K562 (cell line): Measurements from ENCODE around the gene PARP14. TPM values are rescaled to one million over a fixed set of nuclear protein-coding genes. Genes with fewer than 3 reads are reported as not detected.

Experiments used
- ATAC-seq: fragments of 200-7000 bp; cut with Tn5 transposase; 3 replicates; pipeline ENCODE4 v1.9.1; 2020; ENCODE audit warnings: moderate library complexity
- BruUV-seq: library from RNA; stranded (reverse); fragments of 400-500 nt; replicated peaks from 2 replicates; lab custom pipeline; 2021; lab: Mats Ljungman, UMichigan
- CTCF ChIA-PET: fragments of 300-600 bp; formaldehyde crosslinking; extraction: SDS; loops from one replicate; lab custom pipeline; 2021; ENCODE audit warnings: low intra/inter-chr PET ratio; lab: Yijun Ruan, JAX
- POLR2A ChIA-PET: fragments of 300-600, 350-650 bp; sonication (Branson Sonifier 250); formaldehyde crosslinking; extraction: SDS; loops from one replicate; lab custom pipeline; 2021; ENCODE audit warnings: antibody characterized with exemption, inconsistent platforms; lab: Yijun Ruan, JAX
- DNase-seq, 4 experiments: peaks; one replicate each; pipeline versions ENCODE4 v3.0.0 to v3.0.0-alpha.2; 2011 to 2018; ENCODE audit warnings: low spot score in 3 of 4, mixed read lengths in 3 of 4; ENCODE audit errors: extremely low read depth in 1 of 4
- FAIRE-seq: peaks from 2 replicates; lab custom pipeline; 2011; peaks lifted over from hg19 to GRCh38; lab: Jason Lieb, UNC
- H2AFZ ChIP-seq: 2 replicates; pipeline ENCODE4 v1.6.0; 2011; ENCODE audit warnings: low read depth, low read length, control low read depth, inconsistent platforms
- H3K27ac ChIP-seq: fragments of 200-600 bp; 3 replicates; pipeline ENCODE4 v1.8.0; 2011; ENCODE audit warnings: low read depth, mild to moderate bottlenecking, control low read depth, inconsistent platforms, low read length, moderate library complexity, mixed read lengths; ENCODE audit errors: extremely low read depth
- H3K27me3 ChIP-seq, 2 experiments: fragments of 300-600 bp in 1 of 2; 2 replicates in 1 of 2; 3 replicates in 1 of 2; pipeline versions ENCODE4 v1.6.0 to v1.8.0; 2011; ENCODE audit warnings: inconsistent platforms in 2 of 2, low read length in 2 of 2, mild to moderate bottlenecking in 1 of 2, mixed read lengths in 1 of 2, moderate library complexity in 1 of 2; ENCODE audit not compliant: control insufficient read depth in 2 of 2, insufficient read depth in 2 of 2
- H3K36me3 ChIP-seq: fragments of 300-600 bp; 3 replicates; pipeline ENCODE4 v1.8.0; 2011; ENCODE audit warnings: mild to moderate bottlenecking, low read length, inconsistent platforms; ENCODE audit not compliant: control insufficient read depth, insufficient read depth
- H3K4me1 ChIP-seq, 2 experiments: fragments of 200-600 bp in 1 of 2; replicated peaks in 1 of 2; 2 replicates in 1 of 2; 3 replicates in 1 of 2; pipeline versions ENCODE4 v1.5.1 to v1.8.0; 2011; ENCODE audit warnings: inconsistent platforms in 2 of 2, low read length in 2 of 2, mild to moderate bottlenecking in 1 of 2, mixed read lengths in 1 of 2, moderate library complexity in 1 of 2; ENCODE audit not compliant: control insufficient read depth in 2 of 2, insufficient read depth in 2 of 2
- H3K4me2 ChIP-seq: 2 replicates; pipeline ENCODE4 v1.6.1; 2011; ENCODE audit warnings: low read length, control low read depth, inconsistent platforms, mixed read lengths; ENCODE audit not compliant: insufficient read depth
- H3K4me3 ChIP-seq: fragments of 200-600 bp; sonication (generic), shearing (Covaris generic); 2 replicates; pipeline ENCODE4 v1.5.1; 2016; ENCODE audit warnings: control low read depth, inconsistent platforms
- H3K79me2 ChIP-seq: fragments of 200-600 bp; 3 replicates; pipeline ENCODE4 v1.8.0; 2011; ENCODE audit warnings: low read length, inconsistent platforms; ENCODE audit not compliant: control insufficient read depth, insufficient read depth
- H3K9ac ChIP-seq, 2 experiments: 2 replicates each; pipeline versions ENCODE4 v1.6.0 to v1.6.1; 2011; ENCODE audit warnings: low read depth in 2 of 2, low read length in 2 of 2, control low read depth in 1 of 2, inconsistent platforms in 1 of 2, mild to moderate bottlenecking in 1 of 2, mixed read lengths in 1 of 2; ENCODE audit not compliant: insufficient read depth in 1 of 2
- H3K9me1 ChIP-seq: one replicate; pipeline ENCODE4 v1.6.0; 2011; ENCODE audit warnings: inconsistent platforms, mild to moderate bottlenecking, low read length, moderate library complexity; ENCODE audit not compliant: control insufficient read depth, insufficient read depth
- H3K9me3 ChIP-seq: replicated peaks from 2 replicates; pipeline ENCODE4 v1.5.1; 2011; ENCODE audit warnings: low read depth, low read length, inconsistent platforms; ENCODE audit not compliant: control insufficient read depth, insufficient read depth
- H4K20me1 ChIP-seq: replicated peaks from 2 replicates; pipeline ENCODE4 v1.6.1; 2011; ENCODE audit warnings: low read length, inconsistent platforms, mixed read lengths; ENCODE audit not compliant: control insufficient read depth, insufficient read depth
- E2F3 ChIP-seq: fragments of 250-450 bp; sonication (Bioruptor Pico); IDR thresholded peaks from 2 replicates; pipeline ENCODE4 v1.4.0; 2020; ENCODE audit warnings: mild to moderate bottlenecking
- HDAC1 ChIP-seq, 2 experiments: fragments of 450-650 bp; IDR thresholded peaks; 2 replicates each; pipeline ENCODE4 v1.6.1; 2016 to 2017; ENCODE audit warnings: inconsistent platforms in 1 of 2, mild to moderate bottlenecking in 1 of 2, moderate library complexity in 1 of 2
- HNRNPH1 ChIP-seq: fragments of 200-400 bp; formaldehyde crosslinking; optimal IDR thresholded peaks from 2 replicates; pipeline ENCODE3; 2017; ENCODE audit warnings: low read depth, mild to moderate bottlenecking, low read length, moderate library complexity
- IFI16 ChIP-seq: fragments of 250-450 bp; sonication (Bioruptor Pico); IDR thresholded peaks from 2 replicates; pipeline ENCODE4 v2.1.2; 2022; ENCODE audit warnings: mild to moderate bottlenecking, inconsistent platforms
- KDM1A ChIP-seq, 2 experiments: fragments of 450-650 bp; IDR thresholded peaks; 2 replicates each; pipeline ENCODE4 v1.6.1; 2016; ENCODE audit warnings: mild to moderate bottlenecking in 2 of 2
- LARP7 ChIP-seq: fragments of 450-650 bp; IDR thresholded peaks from 2 replicates; pipeline ENCODE4 v1.6.1; 2016
- MED1 ChIP-seq: sonication (generic); formaldehyde crosslinking; IDR thresholded peaks from 2 replicates; pipeline ENCODE4 v1.8.1; 2023; ENCODE audit warnings: missing genetic modification reagents, borderline replicate concordance
- MTA3 ChIP-seq: fragments of 450-650 bp; formaldehyde crosslinking; IDR thresholded peaks from 2 replicates; pipeline ENCODE4 v1.6.1; 2017; ENCODE audit warnings: mild to moderate bottlenecking, borderline replicate concordance
- PYGO2 ChIP-seq: fragments of 450-650 bp; IDR thresholded peaks from 2 replicates; pipeline ENCODE4 v1.6.1; 2016; ENCODE audit warnings: mild to moderate bottlenecking, missing genetic modification characterization, moderate library complexity, missing compliant biosample characterization
- SIN3A ChIP-seq, 2 experiments: fragments of 150-350 bp in 1 of 2; IDR thresholded peaks; 2 replicates each; pipeline ENCODE4 v1.6.1; 2011 to 2016; ENCODE audit warnings: borderline replicate concordance in 2 of 2, low read depth in 2 of 2, low read length in 2 of 2, mild to moderate bottlenecking in 2 of 2, moderate library complexity in 2 of 2; ENCODE audit not compliant: control insufficient read depth in 1 of 2
- STAG1 ChIP-seq: sonication (generic); formaldehyde crosslinking; IDR thresholded peaks from 2 replicates; pipeline ENCODE4 v1.5.0; 2020; ENCODE audit warnings: missing genetic modification reagents, borderline replicate concordance
- TAF1 ChIP-seq: IDR thresholded peaks from 2 replicates; pipeline ENCODE4 v1.6.1; 2011; ENCODE audit warnings: mild to moderate bottlenecking, low read length, moderate library complexity; ENCODE audit not compliant: insufficient read depth, control insufficient read depth, severe bottlenecking; ENCODE audit errors: extremely low read depth
- XRCC4 ChIP-seq: IDR thresholded peaks from one replicate; pipeline ENCODE4 v1.6.1; 2011; ENCODE audit not compliant: insufficient read depth, insufficient read length; ENCODE audit errors: extremely low read depth
- ZC3H4 ChIP-seq: sonication (generic); formaldehyde crosslinking; IDR thresholded peaks from 2 replicates; pipeline ENCODE4 v1.9.0; 2021; ENCODE audit warnings: missing genetic modification reagents, borderline replicate concordance
- WGBS: fragments of 100-300 bp; shearing (Covaris generic); methylation state at CpG from one replicate; pipeline ENCODE4 v1.1.6; 2016; ENCODE audit warnings: low coverage, mixed read lengths; ENCODE audit not compliant: insufficient coverage; ENCODE audit errors: missing lambda C conversion rate; 5-methylcytosine and 5-hydroxymethylcytosine counted together
- in situ Hi-C: fragments of 300-500 bp; cut with MboI; formaldehyde crosslinking; loops from 4 replicates; pipeline ENCODE4 v1.15.0; 2018; ENCODE audit warnings: inconsistent platforms, mixed read lengths
- intact Hi-C: fragments of 100-400 bp; cut with micrococcal nuclease; formaldehyde crosslinking; loops from 2 replicates; pipeline ENCODE4 v1.14.2; 2022
- polyA plus RNA-seq, 8 experiments: library from polyadenylated mRNA; depleted of rRNA in 4 of 8; stranded (reverse) in 5 of 8; unstranded in 3 of 8; fragments of >200 nt; fragmentation: Nextera tagmentation in 2 of 8; fragmentation: Illumina TruSeq in 1 of 8; extraction: Ambion mirVana in 2 of 8; extraction: Trizol in 1 of 8; gene quantifications; 2 replicates each; pipeline versions ENCODE4 v1.2.1 to v1.2.3, GENCODE V29; 2011 to 2014; ENCODE audit warnings: inconsistent platforms in 1 of 8, missing spikeins in 1 of 8
- total RNA-seq, 7 experiments: library from RNA; depleted of rRNA in 6 of 7; stranded (reverse); fragments of >200 nt in 6 of 7; fragmentation: Illumina TruSeq in 2 of 7; extraction: Trizol in 2 of 7; gene quantifications; 2 replicates each; pipeline versions ENCODE4 v1.2.1 to v1.2.3, GENCODE V29; 2011 to 2021; ENCODE audit warnings: low replicate concordance in 1 of 7
- TF ChIP-seq, protein P1 (sequence below), 2 experiments: fragments of 450-650 bp in 1 of 2; sonication (generic) in 1 of 2; formaldehyde crosslinking; conservative IDR thresholded peaks; 2 replicates each; pipeline versions ENCODE4 v1.4.0 to v1.8.1; 2020 to 2022; ENCODE audit warnings: mild to moderate bottlenecking in 1 of 2, missing genetic modification reagents in 1 of 2
- TF ChIP-seq, protein P2 (sequence below): sonication (generic); formaldehyde crosslinking; IDR thresholded peaks from 2 replicates; pipeline ENCODE4 v1.8.1; 2023; ENCODE audit warnings: missing genetic modification reagents, mild to moderate bottlenecking, borderline replicate concordance

The PARP14 gene
- total and polyA plus RNA-seq, 9 of the 15 experiments (the other 6 are each of a cell fraction or from before 2014, with no cell fraction given) = 3.1 to 14.4 (median 9.0) TPM

GRCh38 chr3:122681284-122681973 is 790 bp downstream of the PARP14 start:
- no peaks in the 10 kb centered on the region for H3K27me3 ChIP-seq
- peak overlapping the region; percentile 79 to 95 for H3K9ac ChIP-seq
- H2AFZ ChIP-seq = peak overlapping the region; percentile 91
- H3K4me1 ChIP-seq = peaks cover 13 to 17% of the 10 kb centered on the region in 2 experiments; a peak in 4 of 5 replicates
- ATAC-seq (no peak), FAIRE-seq (peak; percentile 46), DNase-seq (peak in 1 of 4 experiments; percentile 7)
- H3K36me3 ChIP-seq = 0 out of 3 replicates have a peak, but pooled peaks cover 3% of the 10 kb centered on the region
- intact Hi-C loops = no loop called here
- H3K9me1 ChIP-seq = no peaks in the 10 kb centered on the region
- 47% methylated on average over 5 of the region's 24 CpGs for WGBS
- H3K4me3 ChIP-seq = peak overlapping the region; percentile 77
- H4K20me1 ChIP-seq = no peaks in the 10 kb centered on the region
- peak overlapping the region; percentile 80; the same call in 2 of the 3 replicates for H3K27ac ChIP-seq
- H3K9me3 ChIP-seq = no peaks in the 10 kb centered on the region
- BruUV-seq = TSS peak; percentile 34
- H3K4me2 ChIP-seq = peak overlapping the region; percentile 83
- ChIA-PET POLR2A (no interaction called here), CTCF (no interaction called here)
- H3K79me2 ChIP-seq = peaks cover 12% of the 10 kb centered on the region
- in situ Hi-C loops = loop anchor here (10.0 kb wide), 1 partner anchor 287 kb away; no protein-coding TSS in a partner anchor
- no peak for TF ChIP-seq XRCC4
- no peak for TF ChIP-seq HNRNPH1
- TF ChIP-seq TAF1 = peak; percentile 35
- TF ChIP-seq STAG1 (CRISPR knock-in tag) = no peak
- no peak for TF ChIP-seq E2F3 (CRISPR knock-in tag)
- TF ChIP-seq LARP7 = 0 out of 2 replicates have a peak, but pooled peaks have one; percentile 52
- TF ChIP-seq HDAC1 (IDR thresholded peaks at IDR 0.05) = peak in 1 of 2 experiments; percentile 15; a peak in 1 of 4 replicates
- TF ChIP-seq PYGO2 (tag) = no peak
- no peak for TF ChIP-seq ZC3H4 (CRISPR knock-in tag)
- TF ChIP-seq MED1 = no peak
- TF ChIP-seq KDM1A (IDR thresholded peaks at IDR 0.05) = 0 out of 4 replicates have a peak, but pooled peaks of 1 of the 2 experiments have one; percentile 30
- no peak for TF ChIP-seq IFI16 (CRISPR knock-in tag)
- no peak for TF ChIP-seq MTA3
- TF ChIP-seq SIN3A (IDR thresholded peaks at IDR 0.05; ENCODE audit: borderline replicate concordance in 2 of 2, control insufficient read depth in 1 of 2, low read depth in 2 of 2, low read length in 2 of 2) = no peak
- TF ChIP-seq, protein P1, sequence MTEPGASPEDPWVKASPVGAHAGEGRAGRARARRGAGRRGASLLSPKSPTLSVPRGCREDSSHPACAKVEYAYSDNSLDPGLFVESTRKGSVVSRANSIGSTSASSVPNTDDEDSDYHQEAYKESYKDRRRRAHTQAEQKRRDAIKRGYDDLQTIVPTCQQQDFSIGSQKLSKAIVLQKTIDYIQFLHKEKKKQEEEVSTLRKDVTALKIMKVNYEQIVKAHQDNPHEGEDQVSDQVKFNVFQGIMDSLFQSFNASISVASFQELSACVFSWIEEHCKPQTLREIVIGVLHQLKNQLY (CRISPR knock-in tag; conservative IDR thresholded peaks at IDR 0.05) = no peak
- TF ChIP-seq, protein P2, sequence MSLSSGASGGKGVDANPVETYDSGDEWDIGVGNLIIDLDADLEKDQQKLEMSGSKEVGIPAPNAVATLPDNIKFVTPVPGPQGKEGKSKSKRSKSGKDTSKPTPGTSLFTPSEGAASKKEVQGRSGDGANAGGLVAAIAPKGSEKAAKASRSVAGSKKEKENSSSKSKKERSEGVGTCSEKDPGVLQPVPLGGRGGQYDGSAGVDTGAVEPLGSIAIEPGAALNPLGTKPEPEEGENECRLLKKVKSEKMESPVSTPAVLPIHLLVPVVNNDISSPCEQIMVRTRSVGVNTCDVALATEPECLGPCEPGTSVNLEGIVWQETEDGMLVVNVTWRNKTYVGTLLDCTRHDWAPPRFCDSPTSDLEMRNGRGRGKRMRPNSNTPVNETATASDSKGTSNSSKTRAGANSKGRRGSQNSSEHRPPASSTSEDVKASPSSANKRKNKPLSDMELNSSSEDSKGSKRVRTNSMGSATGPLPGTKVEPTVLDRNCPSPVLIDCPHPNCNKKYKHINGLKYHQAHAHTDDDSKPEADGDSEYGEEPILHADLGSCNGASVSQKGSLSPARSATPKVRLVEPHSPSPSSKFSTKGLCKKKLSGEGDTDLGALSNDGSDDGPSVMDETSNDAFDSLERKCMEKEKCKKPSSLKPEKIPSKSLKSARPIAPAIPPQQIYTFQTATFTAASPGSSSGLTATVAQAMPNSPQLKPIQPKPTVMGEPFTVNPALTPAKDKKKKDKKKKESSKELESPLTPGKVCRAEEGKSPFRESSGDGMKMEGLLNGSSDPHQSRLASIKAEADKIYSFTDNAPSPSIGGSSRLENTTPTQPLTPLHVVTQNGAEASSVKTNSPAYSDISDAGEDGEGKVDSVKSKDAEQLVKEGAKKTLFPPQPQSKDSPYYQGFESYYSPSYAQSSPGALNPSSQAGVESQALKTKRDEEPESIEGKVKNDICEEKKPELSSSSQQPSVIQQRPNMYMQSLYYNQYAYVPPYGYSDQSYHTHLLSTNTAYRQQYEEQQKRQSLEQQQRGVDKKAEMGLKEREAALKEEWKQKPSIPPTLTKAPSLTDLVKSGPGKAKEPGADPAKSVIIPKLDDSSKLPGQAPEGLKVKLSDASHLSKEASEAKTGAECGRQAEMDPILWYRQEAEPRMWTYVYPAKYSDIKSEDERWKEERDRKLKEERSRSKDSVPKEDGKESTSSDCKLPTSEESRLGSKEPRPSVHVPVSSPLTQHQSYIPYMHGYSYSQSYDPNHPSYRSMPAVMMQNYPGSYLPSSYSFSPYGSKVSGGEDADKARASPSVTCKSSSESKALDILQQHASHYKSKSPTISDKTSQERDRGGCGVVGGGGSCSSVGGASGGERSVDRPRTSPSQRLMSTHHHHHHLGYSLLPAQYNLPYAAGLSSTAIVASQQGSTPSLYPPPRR (CRISPR knock-in tag) = no peak
